Uterus (tissue), 2 donors: ENCODE measurements around the gene PODXL.

Experiments
- CTCF ChIP-seq, 4 experiments: fragments of 200-600 bp in 2 of 4; fragments of 450-650 bp in 2 of 4; sonication (generic) in 2 of 4; IDR thresholded peaks; one replicate each; pipeline ENCODE4 v1.5.1; 2016 to 2019; ENCODE audit warnings: antibody characterized with exemption in 4 of 4, mild to moderate bottlenecking in 2 of 4, moderate library complexity in 1 of 4
- POLR2A ChIP-seq, 2 donors: fragments of 450-650 bp; IDR thresholded peaks; one replicate each; pipeline ENCODE4 v1.6.1; 2016; ENCODE audit warnings: antibody characterized with exemption in 2 of 2, mild to moderate bottlenecking in 1 of 2, moderate library complexity in 1 of 2

- no peak for TF ChIP-seq POLR2A (IDR thresholded peaks at IDR 0.05)
- no peak for TF ChIP-seq CTCF (IDR thresholded peaks at IDR 0.05)
Measured at GRCh38 chr7:131533566-131534561, 22.6 kb downstream of the PODXL start.
